Activated CD4-positive, alpha-beta T cell treated with anti-CD3 and anti-CD28 coated beads, Interleukin-2, Interleukin-4, amounts not matched to agents 100 ng/mL and 50 ng/mL, durations not matched to agents 16 hours and 8 hours (primary cell): Measurements from ENCODE around the gene CLEC12A.

Source experiments
- DNase-seq: peaks from one replicate; pipeline ENCODE4 v3.0.0-alpha.2; 2020; ENCODE audit warnings: low spot score

CLEC12A gene

GRCh38 chr12:10033783-10034545, 62.8 kb downstream of the CLEC12A start:
- no peak for DNase-seq
